H1 (cell line): ENCODE data around the gene STAG1. TPM values are rescaled to one million over a fixed set of nuclear protein-coding genes. Genes with fewer than 3 reads are reported as not detected.

ENCODE experiments used
- CTCF ChIA-PET: fragments of 300-600 bp; sonication (Branson Sonifier 250); formaldehyde crosslinking; loops from one replicate; lab custom pipeline; 2021; ENCODE audit not compliant: partially characterized antibody; lab: Charles Lee
- POLR2A ChIA-PET: fragments of 300-600 bp; sonication (Branson Sonifier 250); formaldehyde crosslinking; loops from one replicate; lab custom pipeline; 2021; ENCODE audit warnings: inconsistent platforms; ENCODE audit not compliant: partially characterized antibody; lab: Charles Lee
- DNase-seq, 2 experiments: peaks; one replicate each; pipeline versions ENCODE4 v3.0.0 to v3.0.0-alpha.2; 2010 to 2022; ENCODE audit warnings: low spot score in 2 of 2, low read depth in 1 of 2, mixed read lengths in 1 of 2
- FAIRE-seq: peaks from 2 replicates; lab custom pipeline; 2011; peaks lifted over from hg19 to GRCh38; lab: Jason Lieb, UNC
- H2AFZ ChIP-seq: 2 replicates; pipeline ENCODE4 v1.8.1; 2012; ENCODE audit warnings: low read length, inconsistent platforms
- H2AK5ac ChIP-seq: 2 replicates; pipeline ENCODE4 v1.6.1; 2013; ENCODE audit warnings: low read depth, low read length
- H2BK120ac ChIP-seq: replicated peaks from 2 replicates; pipeline ENCODE3; 2013; ENCODE audit warnings: low read depth, low read length, inconsistent platforms
- H2BK12ac ChIP-seq: 2 replicates; pipeline ENCODE4 v1.6.1; 2013; ENCODE audit warnings: low read depth, low read length
- H2BK15ac ChIP-seq: 2 replicates; pipeline ENCODE4 v1.6.1; 2013; ENCODE audit warnings: low read length
- H2BK20ac ChIP-seq: 2 replicates; pipeline ENCODE4 v1.6.1; 2013; ENCODE audit warnings: low read length
- H2BK5ac ChIP-seq: 2 replicates; pipeline ENCODE4 v1.6.1; 2013; ENCODE audit warnings: low read depth, low read length
- H3K14ac ChIP-seq: 2 replicates; pipeline ENCODE4 v1.6.1; 2013; ENCODE audit warnings: inconsistent platforms; ENCODE audit not compliant: insufficient read length
- H3K18ac ChIP-seq: 2 replicates; pipeline ENCODE4 v1.6.1; 2013; ENCODE audit warnings: low read length; ENCODE audit errors: extremely low read depth
- H3K23ac ChIP-seq: 2 replicates; pipeline ENCODE4 v1.6.1; 2013; ENCODE audit warnings: inconsistent platforms; ENCODE audit not compliant: insufficient read length
- H3K23me2 ChIP-seq: 2 replicates; pipeline ENCODE4 v1.6.1; 2013; ENCODE audit warnings: low read depth, low read length
- H3K27ac ChIP-seq: 2 replicates; pipeline ENCODE4 v1.6.1; 2011; ENCODE audit warnings: low read depth, low read length, inconsistent platforms
- H3K27me3 ChIP-seq, 4 experiments: replicated peaks in 1 of 4; 1 replicate in 1 of 4; 2 replicates in 3 of 4; pipeline versions ENCODE4 v1.6.1 to v1.8.1; 2011 to 2013; ENCODE audit warnings: low read length in 3 of 4, mild to moderate bottlenecking in 3 of 4, inconsistent platforms in 2 of 4, mixed read lengths in 2 of 4, moderate library complexity in 1 of 4; ENCODE audit not compliant: control insufficient read depth in 3 of 4, insufficient read depth in 3 of 4; ENCODE audit errors: extremely low read depth in 1 of 4
- H3K36me3 ChIP-seq, 4 experiments: 2 replicates each; pipeline versions ENCODE4 v1.6.1 to v1.8.1; 2011 to 2013; ENCODE audit warnings: mild to moderate bottlenecking in 4 of 4, low read length in 3 of 4, moderate library complexity in 2 of 4, control low read depth in 1 of 4, inconsistent platforms in 1 of 4; ENCODE audit not compliant: insufficient read depth in 4 of 4, control insufficient read depth in 2 of 4
- H3K4ac ChIP-seq: replicated peaks from 2 replicates; pipeline ENCODE3; 2013; ENCODE audit warnings: low read length, low read depth, mixed read lengths, inconsistent platforms; ENCODE audit not compliant: insufficient read length
- H3K4me1 ChIP-seq, 4 experiments: replicated peaks in 1 of 4; 1 replicate in 1 of 4; 2 replicates in 3 of 4; pipeline versions ENCODE4 v1.6.1 to v1.8.1; 2011 to 2013; ENCODE audit warnings: low read length in 3 of 4, inconsistent platforms in 2 of 4, mixed read lengths in 1 of 4; ENCODE audit not compliant: insufficient read depth in 4 of 4, control insufficient read depth in 3 of 4
- H3K4me2 ChIP-seq, 2 experiments: 2 replicates each; pipeline versions ENCODE4 v1.6.1 to v1.8.1; 2011 to 2013; ENCODE audit warnings: low read depth in 2 of 2, low read length in 2 of 2, control low read depth in 1 of 2, inconsistent platforms in 1 of 2, mild to moderate bottlenecking in 1 of 2; ENCODE audit not compliant: insufficient read depth in 1 of 2
- H3K4me3 ChIP-seq, 4 experiments: fragments of 200-600, 300-600 bp in 1 of 4; sonication (generic), shearing (Covaris generic), sonication (Bioruptor Twin) in 1 of 4; 2 replicates each; pipeline versions ENCODE4 v1.5.1 to v1.8.1; 2011 to 2016; ENCODE audit warnings: low read length in 4 of 4, low read depth in 3 of 4, control low read depth in 2 of 4, inconsistent platforms in 2 of 4, mild to moderate bottlenecking in 2 of 4, mixed read lengths in 1 of 4, moderate library complexity in 1 of 4; ENCODE audit not compliant: insufficient read depth in 2 of 4; ENCODE audit errors: extremely low read depth in 1 of 4
- H3K56ac ChIP-seq: replicated peaks from 2 replicates; pipeline ENCODE3; 2013; ENCODE audit warnings: low read depth, mild to moderate bottlenecking, mixed read lengths, low read length, inconsistent platforms; ENCODE audit not compliant: insufficient read length
- H3K79me1 ChIP-seq: 2 replicates; pipeline ENCODE4 v1.6.1; 2013; ENCODE audit warnings: low read depth, low read length, control low read depth
- H3K79me2 ChIP-seq, 2 experiments: 2 replicates each; pipeline versions ENCODE4 v1.6.1 to v1.8.1; 2012 to 2013; ENCODE audit warnings: low read length in 2 of 2, mild to moderate bottlenecking in 2 of 2, inconsistent platforms in 1 of 2; ENCODE audit not compliant: insufficient read depth in 2 of 2, control insufficient read depth in 1 of 2
- H3K9ac ChIP-seq, 4 experiments: replicated peaks in 1 of 4; 1 replicate in 1 of 4; 2 replicates in 3 of 4; pipeline versions ENCODE4 v1.6.1 to v1.8.1; 2011 to 2013; ENCODE audit warnings: low read depth in 3 of 4, low read length in 3 of 4, control low read depth in 2 of 4, mild to moderate bottlenecking in 2 of 4, moderate library complexity in 2 of 4, inconsistent platforms in 1 of 4; ENCODE audit errors: extremely low read depth in 1 of 4
- H3K9me3 ChIP-seq, 2 experiments: 2 replicates each; pipeline versions ENCODE4 v1.6.1 to v1.8.1; 2012 to 2013; ENCODE audit warnings: mild to moderate bottlenecking in 2 of 2, moderate library complexity in 2 of 2, control low read depth in 1 of 2, inconsistent platforms in 1 of 2, low read depth in 1 of 2, low read length in 1 of 2, mixed read lengths in 1 of 2; ENCODE audit not compliant: insufficient read depth in 2 of 2
- H4K20me1 ChIP-seq, 2 experiments: replicated peaks in 1 of 2; 2 replicates each; pipeline versions ENCODE3 to v1.8.1; 2011 to 2013; ENCODE audit warnings: inconsistent platforms in 2 of 2, low read length in 2 of 2, mild to moderate bottlenecking in 1 of 2; ENCODE audit not compliant: insufficient read depth in 2 of 2, control insufficient read depth in 1 of 2
- H4K5ac ChIP-seq: 2 replicates; pipeline ENCODE4 v1.6.1; 2013; ENCODE audit warnings: low read length, low read depth, mixed read lengths, inconsistent platforms; ENCODE audit not compliant: insufficient read length
- H4K8ac ChIP-seq: 2 replicates; pipeline ENCODE4 v1.8.0; 2013; ENCODE audit warnings: mild to moderate bottlenecking, moderate library complexity, low read length, inconsistent platforms; ENCODE audit not compliant: insufficient read depth; ENCODE audit errors: extremely low read depth
- H4K91ac ChIP-seq: replicated peaks from 2 replicates; pipeline ENCODE3; 2013; ENCODE audit warnings: low read length, mixed read lengths, inconsistent platforms; ENCODE audit not compliant: insufficient read length
- KDM5A ChIP-seq: fragments of 200-600 bp; IDR thresholded peaks from 2 replicates; pipeline ENCODE4 v1.7.1; 2012; ENCODE audit warnings: mild to moderate bottlenecking, low read length, inconsistent platforms, mixed read lengths
- MAFK ChIP-seq: IDR thresholded peaks from 2 replicates; pipeline ENCODE4 v1.6.1; 2012; ENCODE audit warnings: low read depth, mild to moderate bottlenecking, improper control_type of control experiment, low read length
- POLR2A ChIP-seq, 2 experiments: IDR thresholded peaks; 1 replicate in 1 of 2; 2 replicates in 1 of 2; pipeline ENCODE4 v1.6.1; 2011; ENCODE audit warnings: low read depth in 2 of 2, low read length in 2 of 2, mild to moderate bottlenecking in 2 of 2; ENCODE audit errors: control extremely low read depth in 1 of 2
- RFX5 ChIP-seq: IDR thresholded peaks from 2 replicates; pipeline ENCODE4 v1.6.1; 2011; ENCODE audit warnings: low read depth, low read length, improper control_type of control experiment, borderline replicate concordance
- SIRT6 ChIP-seq: IDR thresholded peaks from one replicate; pipeline ENCODE4 v1.7.1; 2012; ENCODE audit warnings: low read length, inconsistent platforms
- SP2 ChIP-seq: IDR thresholded peaks from 2 replicates; pipeline ENCODE4 v1.6.1; 2012; ENCODE audit warnings: mild to moderate bottlenecking, low read length, inconsistent platforms
- SP4 ChIP-seq: IDR thresholded peaks from 2 replicates; pipeline ENCODE4 v1.6.1; 2012; ENCODE audit warnings: low read length, inconsistent platforms
- ZNF274 ChIP-seq: IDR thresholded peaks from 2 replicates; pipeline ENCODE4 v1.7.0; 2012; ENCODE audit warnings: low read length, borderline replicate concordance; ENCODE audit errors: extremely low read depth
- WGBS, 2 experiments: shearing (Covaris generic) in 1 of 2; methylation state at CpG; one replicate each; pipeline versions ENCODE4 v1.1.6 to v1.1.7; 2013 to 2015; ENCODE audit warnings: low lambda C conversion rate in 2 of 2, mixed read lengths in 2 of 2, inconsistent platforms in 1 of 2, low coverage in 1 of 2, missing lambda C conversion rate in 1 of 2; ENCODE audit not compliant: insufficient replicate concordance in 2 of 2, insufficient coverage in 1 of 2, insufficient read length in 1 of 2; ENCODE audit errors: extremely low coverage in 1 of 2, missing lambda C conversion rate in 1 of 2; 5-methylcytosine and 5-hydroxymethylcytosine counted together
- polyA plus RNA-seq, 7 experiments: library from polyadenylated mRNA; depleted of rRNA in 3 of 7; stranded (reverse) in 5 of 7; unstranded in 2 of 7; fragments of >200 nt in 5 of 7; fragments of 200-250 nt in 2 of 7; gene quantifications; 1 replicate in 5 of 7; 2 replicates in 1 of 7; 4 replicates in 1 of 7; pipeline versions ENCODE4 v1.2.1 to v1.2.3, GENCODE V29; 2011 to 2013; ENCODE audit warnings: missing spikeins in 2 of 7, mixed read lengths in 2 of 7
- total RNA-seq: library from RNA; stranded (reverse); fragmentation: NEBNext Ultra II Directional; extraction: Animal tissue kit (Norgen Biotek cat#: 25700); gene quantifications from 2 replicates; pipeline ENCODE4 v1.2.1, GENCODE V29; 2021
- TF ChIP-seq, protein P1 (sequence below): IDR thresholded peaks from 2 replicates; pipeline ENCODE4 v1.6.1; 2012; ENCODE audit warnings: inconsistent platforms

STAG1 gene
- total and polyA plus RNA-seq, 2 of the 8 experiments (the other 6 are each of a cell fraction or from before 2014, with no cell fraction given): 4.6 to 23.4 TPM

DNA sequence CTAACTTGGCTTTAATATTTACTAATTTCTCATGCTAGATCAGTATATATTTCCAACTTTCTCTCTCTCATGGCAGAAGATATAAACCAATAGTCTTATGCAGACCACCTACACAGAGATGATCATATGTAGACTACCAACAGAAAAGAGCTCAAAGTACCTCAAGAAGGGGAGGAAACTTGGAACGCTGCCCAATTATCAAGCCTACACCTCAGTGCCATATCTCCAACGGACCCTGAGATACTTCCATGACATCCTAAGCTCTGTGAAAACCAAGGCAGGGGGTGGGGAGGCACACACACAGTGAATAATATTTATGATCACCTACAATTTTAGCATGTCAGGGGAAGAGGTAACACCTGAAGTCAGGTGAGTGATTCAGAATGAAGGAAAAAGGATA, 100.6 kb downstream of the STAG1 start:
- TF ChIP-seq POLR2A (IDR thresholded peaks at IDR 0.05; ENCODE audit: control extremely low read depth in 1 of 2, low read depth in 2 of 2, low read length in 2 of 2): no peak
- no peak for TF ChIP-seq ZNF274
- TF ChIP-seq SIRT6: no peak
- no peak for TF ChIP-seq RFX5
- TF ChIP-seq MAFK: no peak
- no peak for TF ChIP-seq SP2
- TF ChIP-seq, protein P1, sequence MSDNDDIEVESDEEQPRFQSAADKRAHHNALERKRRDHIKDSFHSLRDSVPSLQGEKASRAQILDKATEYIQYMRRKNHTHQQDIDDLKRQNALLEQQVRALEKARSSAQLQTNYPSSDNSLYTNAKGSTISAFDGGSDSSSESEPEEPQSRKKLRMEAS: no peak
- no peak for TF ChIP-seq SP4
- TF ChIP-seq KDM5A: no peak
- H2BK15ac ChIP-seq: no peak overlapping the region
- H3K18ac ChIP-seq: peak overlapping the region; percentile 19; the same call in 1 of the 2 replicates
- H2BK12ac ChIP-seq: no peak overlapping the region
- no peak overlapping the region for H4K5ac ChIP-seq
- no peak overlapping the region for H2AFZ ChIP-seq
- DNase-seq: no peak
- no peaks in the 10 kb centered on the region for H3K4me1 ChIP-seq
- no peak overlapping the region for H2BK20ac ChIP-seq
- CTCF ChIA-PET: no interaction called here
- no peaks in the 10 kb centered on the region for H3K27me3 ChIP-seq
- H2BK120ac ChIP-seq: no peak overlapping the region
- H3K4ac ChIP-seq: no peak overlapping the region
- H4K20me1 ChIP-seq: no peaks in the 10 kb centered on the region
- H3K56ac ChIP-seq: no peak overlapping the region
- H3K14ac ChIP-seq: no peak overlapping the region
- POLR2A ChIA-PET: no interaction called here
- H3K79me1 ChIP-seq: no peaks in the 10 kb centered on the region; the same call in 1 of the 2 replicates
- no peak overlapping the region for H3K4me2 ChIP-seq
- H3K4me3 ChIP-seq: no peak overlapping the region
- no peak overlapping the region for H3K27ac ChIP-seq
- no peak overlapping the region for H4K91ac ChIP-seq
- H3K79me2 ChIP-seq: peaks cover 4 to 78% of the 10 kb centered on the region in 2 experiments; a peak in 2 of 4 replicates
- WGBS, 2 experiments: 89% methylated on average over 2 of the region's 2 CpGs; no CpG with 5 or more reads in 1 of the 2 experiments
- H4K8ac ChIP-seq: no peak overlapping the region
- FAIRE-seq: no peak
- no peak overlapping the region for H3K23ac ChIP-seq
- H3K9me3 ChIP-seq: peaks cover 0 to 14% of the 10 kb centered on the region in 2 experiments; a peak in 2 of 4 replicates
- H2BK5ac ChIP-seq: no peak overlapping the region
- H2AK5ac ChIP-seq: no peak overlapping the region
- no peaks in the 10 kb centered on the region for H3K36me3 ChIP-seq
- no peaks in the 10 kb centered on the region for H3K23me2 ChIP-seq
- H3K9ac ChIP-seq: no peak overlapping the region
